HG03064 (cell line): Measurements from ENCODE around the gene HPS5.
A peak's percentile ranks its signal among the peaks of the same experiment; 100 is the strongest.
"Not testable (repeated sequence)": the region's sequence is repeated elsewhere in the genome, so short reads cannot be mapped to it uniquely, and the experiment has no call there.

Experiments
- ATAC-seq: cut with Tn5 transposase; IDR thresholded peaks from one replicate; pipeline ENCODE4 v1.9.1; 2021; ENCODE audit warnings: low read depth; ENCODE audit not compliant: unreplicated experiment

Gene HPS5

GRCh38 chr11:18321969-18322711 is at the start of gene HPS5, which contains the start of gene GTF2H1:
HPS5 (minus strand) TSS chr11:18322140; CDS start chr11:18317858, 4,282 bp downstream.
GTF2H1 (plus strand) TSS chr11:18322567; CDS start chr11:18333075, 10,508 bp downstream.
- ATAC-seq = peak; percentile 85

GRCh38 chr11:18371279-18371678 is 49.3 kb upstream of the HPS5 start:
- no peak for ATAC-seq

GRCh38 chr11:18369398-18369797 is 47.5 kb upstream of the HPS5 start:
- no peak for ATAC-seq

GRCh38 chr11:18368221-18368620 is 46.3 kb upstream of the HPS5 start:
- ATAC-seq = no peak

- ATAC-seq = no peak
These were observed 45.5 kb upstream of the HPS5 start for GRCh38 chr11:18367431-18367830.

GRCh38 chr11:18366286-18366685 is 44.3 kb upstream of the HPS5 start:
- ATAC-seq = no peak

GRCh38 chr11:18365741-18366140 is 43.8 kb upstream of the HPS5 start:
- ATAC-seq = no peak

GRCh38 chr11:18364495-18365073 is 42.6 kb upstream of the HPS5 start:
- ATAC-seq = no peak

- ATAC-seq = no peak
These were observed 39.2 kb upstream of the HPS5 start for GRCh38 chr11:18361154-18361553.

- ATAC-seq = no peak
These were observed 36.7 kb upstream of the HPS5 start for GRCh38 chr11:18358646-18359045.

- ATAC-seq = no peak
These were observed 30.6 kb upstream of the HPS5 start for GRCh38 chr11:18352581-18352980.

- ATAC-seq = no peak
These were observed 25.7 kb upstream of the HPS5 start for GRCh38 chr11:18347471-18348125.

GRCh38 chr11:18332891-18333290 is 11.0 kb upstream of the HPS5 start:
- no peak for ATAC-seq

- ATAC-seq = no peak
These were observed 10.4 kb upstream of the HPS5 start for GRCh38 chr11:18332302-18332701.

GRCh38 chr11:18330921-18331320 is 9.0 kb upstream of the HPS5 start:
- ATAC-seq = no peak

- peak; percentile 59 for ATAC-seq
These were observed 7.4 kb upstream of the HPS5 start for GRCh38 chr11:18329196-18329870.

GRCh38 chr11:18324381-18324780 is 2.4 kb upstream of the HPS5 start:
- no peak for ATAC-seq

- ATAC-seq = not testable (repeated sequence)
These were observed 1.9 kb upstream of the HPS5 start for GRCh38 chr11:18323881-18324280.

- no peak for ATAC-seq
These were observed 1.1 kb upstream of the HPS5 start for GRCh38 chr11:18322818-18323570.

GRCh38 chr11:18321578-18321968 is 367 bp downstream of the HPS5 start:
- peak; percentile 13 for ATAC-seq
